ENCODE results near the gene SLC25A22.

GRCh38 chr11:742571-743201, 55.4 kb downstream of the SLC25A22 start:
- TF ChIP-seq, protein P1, sequence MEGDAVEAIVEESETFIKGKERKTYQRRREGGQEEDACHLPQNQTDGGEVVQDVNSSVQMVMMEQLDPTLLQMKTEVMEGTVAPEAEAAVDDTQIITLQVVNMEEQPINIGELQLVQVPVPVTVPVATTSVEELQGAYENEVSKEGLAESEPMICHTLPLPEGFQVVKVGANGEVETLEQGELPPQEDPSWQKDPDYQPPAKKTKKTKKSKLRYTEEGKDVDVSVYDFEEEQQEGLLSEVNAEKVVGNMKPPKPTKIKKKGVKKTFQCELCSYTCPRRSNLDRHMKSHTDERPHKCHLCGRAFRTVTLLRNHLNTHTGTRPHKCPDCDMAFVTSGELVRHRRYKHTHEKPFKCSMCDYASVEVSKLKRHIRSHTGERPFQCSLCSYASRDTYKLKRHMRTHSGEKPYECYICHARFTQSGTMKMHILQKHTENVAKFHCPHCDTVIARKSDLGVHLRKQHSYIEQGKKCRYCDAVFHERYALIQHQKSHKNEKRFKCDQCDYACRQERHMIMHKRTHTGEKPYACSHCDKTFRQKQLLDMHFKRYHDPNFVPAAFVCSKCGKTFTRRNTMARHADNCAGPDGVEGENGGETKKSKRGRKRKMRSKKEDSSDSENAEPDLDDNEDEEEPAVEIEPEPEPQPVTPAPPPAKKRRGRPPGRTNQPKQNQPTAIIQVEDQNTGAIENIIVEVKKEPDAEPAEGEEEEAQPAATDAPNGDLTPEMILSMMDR (IDR thresholded peaks at IDR 0.05), result no peak
- TF ChIP-seq EP300 (IDR thresholded peaks at IDR 0.05), result no peak
